ENCODE measurements around the gene CA9. TPM values are rescaled to one million over a fixed set of nuclear protein-coding genes. Genes with fewer than 3 reads are reported as not detected.

CA9 gene
- total RNA-seq, 1 donor from 2014 or later = 0.98 TPM

- peak overlapping the region; percentile 96 for H3K27ac ChIP-seq
- TF ChIP-seq POLR2AphosphoS5 (IDR thresholded peaks at IDR 0.05; ENCODE audit: insufficient read depth in 1 of 2, low read depth in 1 of 2) (peak in 1 of 2 donors; percentile 25), POLR2A (IDR thresholded peaks at IDR 0.05) (no peak)
- TF ChIP-seq, protein P1, sequence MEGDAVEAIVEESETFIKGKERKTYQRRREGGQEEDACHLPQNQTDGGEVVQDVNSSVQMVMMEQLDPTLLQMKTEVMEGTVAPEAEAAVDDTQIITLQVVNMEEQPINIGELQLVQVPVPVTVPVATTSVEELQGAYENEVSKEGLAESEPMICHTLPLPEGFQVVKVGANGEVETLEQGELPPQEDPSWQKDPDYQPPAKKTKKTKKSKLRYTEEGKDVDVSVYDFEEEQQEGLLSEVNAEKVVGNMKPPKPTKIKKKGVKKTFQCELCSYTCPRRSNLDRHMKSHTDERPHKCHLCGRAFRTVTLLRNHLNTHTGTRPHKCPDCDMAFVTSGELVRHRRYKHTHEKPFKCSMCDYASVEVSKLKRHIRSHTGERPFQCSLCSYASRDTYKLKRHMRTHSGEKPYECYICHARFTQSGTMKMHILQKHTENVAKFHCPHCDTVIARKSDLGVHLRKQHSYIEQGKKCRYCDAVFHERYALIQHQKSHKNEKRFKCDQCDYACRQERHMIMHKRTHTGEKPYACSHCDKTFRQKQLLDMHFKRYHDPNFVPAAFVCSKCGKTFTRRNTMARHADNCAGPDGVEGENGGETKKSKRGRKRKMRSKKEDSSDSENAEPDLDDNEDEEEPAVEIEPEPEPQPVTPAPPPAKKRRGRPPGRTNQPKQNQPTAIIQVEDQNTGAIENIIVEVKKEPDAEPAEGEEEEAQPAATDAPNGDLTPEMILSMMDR (IDR thresholded peaks at IDR 0.05) = no peak
- H3K9me3 ChIP-seq = no peaks in the 10 kb centered on the region
- peaks cover 0 to 11% of the 10 kb centered on the region in 2 donors for H3K36me3 ChIP-seq
- H3K4me3 ChIP-seq = peak overlapping the region; percentile 84 to 97
- H3K4me1 ChIP-seq = peaks cover 22% of the 10 kb centered on the region
- intact Hi-C loops (cut with DNase I) = loop anchor here (2.0 to 10.0 kb wide), 3 partner anchors 33 to 155 kb away; partner anchors contain the start of genes HINT2 and SPAG8
- DNase-seq (ENCODE audit: extremely low spot score in 2 of 2) = no peak
- no peaks in the 10 kb centered on the region for H3K27me3 ChIP-seq
Observed at GRCh38 chr9:35659340-35659739, 14.4 kb upstream of the CA9 start.

DNA sequence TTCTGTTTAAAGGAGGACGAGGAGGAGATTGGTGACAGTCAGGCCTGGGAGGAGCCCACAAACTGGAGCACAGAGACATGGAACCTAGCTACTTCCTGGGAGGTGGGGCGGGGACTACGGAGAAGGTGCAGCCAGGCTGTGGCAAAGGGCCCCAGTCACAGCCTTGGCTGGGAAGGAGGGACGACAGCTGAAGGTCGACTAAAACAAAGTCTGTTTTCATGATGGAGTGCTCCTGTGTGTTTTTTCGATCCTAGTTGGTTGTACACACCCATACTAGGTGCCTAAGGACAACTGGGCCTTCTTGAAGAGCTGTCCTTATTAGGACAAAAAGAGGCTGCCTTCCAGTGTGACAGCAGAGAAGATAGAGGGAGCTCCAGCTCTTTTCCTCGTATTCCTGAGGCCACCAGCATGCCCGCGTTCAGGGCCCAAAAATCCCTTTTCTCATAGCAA is 12.7 kb upstream of the CA9 start:
- Histone ChIP-seq H3K36me3 (peaks cover 0 to 11% of the 10 kb centered on the region in 2 donors), H3K27ac (peak overlapping the region; percentile 96), H3K4me3 (no peak overlapping the region), H3K4me1 (peaks cover 36% of the 10 kb centered on the region), H3K9me3 (no peaks in the 10 kb centered on the region), H3K27me3 (no peaks in the 10 kb centered on the region)
- TF ChIP-seq, protein P1 (IDR thresholded peaks at IDR 0.05) = no peak
- TF ChIP-seq POLR2A (IDR thresholded peaks at IDR 0.05) (no peak), POLR2AphosphoS5 (IDR thresholded peaks at IDR 0.05; ENCODE audit: insufficient read depth in 1 of 2, low read depth in 1 of 2) (peak in 1 of 2 donors; percentile 17)
- intact Hi-C loops (cut with DNase I) = no loop called here
- DNase-seq (ENCODE audit: extremely low spot score in 2 of 2) = no peak

- TF ChIP-seq POLR2AphosphoS5 (IDR thresholded peaks at IDR 0.05; ENCODE audit: insufficient read depth in 1 of 2, low read depth in 1 of 2) (no peak), POLR2A (IDR thresholded peaks at IDR 0.05) (no peak)
- TF ChIP-seq, protein P1 (IDR thresholded peaks at IDR 0.05) = no peak
- H3K4me3 ChIP-seq = no peak overlapping the region
- intact Hi-C loops (cut with DNase I) = no loop called here
- H3K27ac ChIP-seq = peak overlapping the region; percentile 96
- peaks cover 36% of the 10 kb centered on the region for H3K4me1 ChIP-seq
- no peak for DNase-seq (ENCODE audit: extremely low spot score in 2 of 2)
- no peaks in the 10 kb centered on the region for H3K27me3 ChIP-seq
- peaks cover 0 to 11% of the 10 kb centered on the region in 2 donors for H3K36me3 ChIP-seq
- no peaks in the 10 kb centered on the region for H3K9me3 ChIP-seq
Observed at GRCh38 chr9:35661756-35662350, 11.9 kb upstream of the CA9 start.

- TF ChIP-seq POLR2AphosphoS5 (IDR thresholded peaks at IDR 0.05; ENCODE audit: insufficient read depth in 1 of 2, low read depth in 1 of 2) (no peak), POLR2A (IDR thresholded peaks at IDR 0.05) (no peak)
- TF ChIP-seq, protein P1 (IDR thresholded peaks at IDR 0.05) = no peak
- H3K9me3 ChIP-seq = no peaks in the 10 kb centered on the region
- peaks cover 0 to 11% of the 10 kb centered on the region in 2 donors for H3K36me3 ChIP-seq
- no peak for DNase-seq (ENCODE audit: extremely low spot score in 2 of 2)
- peak overlapping the region; percentile 96 for H3K27ac ChIP-seq
- no peaks in the 10 kb centered on the region for H3K27me3 ChIP-seq
- no peak overlapping the region for H3K4me3 ChIP-seq
- intact Hi-C loops (cut with DNase I) = no loop called here
- peaks cover 36% of the 10 kb centered on the region for H3K4me1 ChIP-seq
Observed at GRCh38 chr9:35662437-35662836, 11.3 kb upstream of the CA9 start.

Data from vagina (tissue), 2 donors.